GM18873 (cell line): ENCODE measurements around the gene RPL10.

Source experiments
- ATAC-seq: cut with Tn5 transposase; IDR thresholded peaks from one replicate; pipeline ENCODE4 v1.9.1; 2021; ENCODE audit warnings: mild to moderate bottlenecking, moderate library complexity, moderate number of reproducible peaks; ENCODE audit not compliant: unreplicated experiment, low FRiP score

Gene RPL10

DNA sequence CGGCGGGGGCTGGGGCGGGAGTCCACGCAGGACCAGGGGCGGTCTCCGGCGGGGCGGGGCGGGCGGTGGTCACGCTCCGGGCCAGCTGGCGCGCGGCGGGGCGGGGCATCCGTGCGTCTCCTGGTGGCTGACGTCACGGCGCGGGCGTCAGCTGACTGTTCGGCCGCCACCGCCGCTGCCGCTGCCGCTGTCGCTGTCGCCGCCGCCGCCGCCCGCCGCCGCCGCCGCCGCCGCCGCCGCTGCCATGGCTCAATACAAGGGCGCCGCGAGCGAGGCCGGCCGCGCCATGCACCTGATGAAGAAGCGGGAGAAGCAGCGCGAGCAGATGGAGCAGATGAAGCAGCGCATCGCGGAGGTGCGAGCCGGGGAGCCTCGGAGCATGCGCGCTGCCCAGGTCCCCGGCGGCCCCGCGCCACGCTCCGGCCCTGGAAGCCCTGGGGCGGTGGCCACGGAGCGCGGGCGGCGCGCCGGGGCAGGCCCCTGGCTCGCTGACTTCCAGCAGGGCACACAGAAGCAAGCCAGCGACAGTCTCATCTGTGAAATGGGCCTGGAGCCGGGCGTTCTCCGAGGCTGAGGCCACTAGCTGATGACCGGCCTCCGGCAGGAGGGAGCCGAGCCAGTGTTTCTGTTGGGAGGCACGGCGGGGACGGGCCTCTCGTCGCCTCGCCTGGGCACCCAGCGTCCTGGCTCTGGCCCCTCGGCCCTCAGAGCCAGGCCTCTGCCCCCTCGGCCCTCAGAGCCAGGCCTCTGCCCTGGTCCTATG lies 46.0 kb downstream of the RPL10 start, which contains the start of gene FAM50A:
FAM50A (plus strand) TSS at position 150 of the 763 bp plus-strand sequence; CDS start at position 245, 95 bp downstream.
- no peak for ATAC-seq

DNA sequence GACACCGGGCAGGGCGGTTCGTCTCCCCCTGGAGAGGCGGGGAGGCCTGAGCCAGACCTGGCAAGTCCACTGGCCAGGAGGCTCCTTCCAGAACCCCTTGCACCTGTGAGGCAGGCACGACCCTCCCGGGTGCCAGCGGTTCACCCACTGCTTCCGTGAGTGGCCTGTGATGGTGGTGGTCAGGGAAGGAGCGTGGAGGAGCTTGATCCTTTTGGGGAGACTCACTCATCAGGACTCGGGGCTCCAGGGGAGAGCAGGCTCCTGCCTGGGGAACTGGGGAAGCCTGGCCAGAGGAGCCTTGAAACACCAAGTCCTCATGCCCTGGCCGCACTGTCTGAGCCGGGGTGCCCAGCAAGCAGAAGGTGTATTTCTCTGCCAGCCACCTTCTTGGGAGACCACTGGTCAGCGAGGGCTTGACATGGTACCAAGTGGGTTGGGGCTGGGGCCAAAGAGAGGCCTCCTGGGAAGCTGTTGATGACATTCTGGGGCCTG lies 46.6 kb downstream of the RPL10 start:
- ATAC-seq, result no peak

GRCh38 chrX:154445776-154446175 lies 47.6 kb downstream of the RPL10 start:
- ATAC-seq, result no peak

- no peak for ATAC-seq
Measured at GRCh38 chrX:154446430-154446829, 48.3 kb downstream of the RPL10 start.

DNA sequence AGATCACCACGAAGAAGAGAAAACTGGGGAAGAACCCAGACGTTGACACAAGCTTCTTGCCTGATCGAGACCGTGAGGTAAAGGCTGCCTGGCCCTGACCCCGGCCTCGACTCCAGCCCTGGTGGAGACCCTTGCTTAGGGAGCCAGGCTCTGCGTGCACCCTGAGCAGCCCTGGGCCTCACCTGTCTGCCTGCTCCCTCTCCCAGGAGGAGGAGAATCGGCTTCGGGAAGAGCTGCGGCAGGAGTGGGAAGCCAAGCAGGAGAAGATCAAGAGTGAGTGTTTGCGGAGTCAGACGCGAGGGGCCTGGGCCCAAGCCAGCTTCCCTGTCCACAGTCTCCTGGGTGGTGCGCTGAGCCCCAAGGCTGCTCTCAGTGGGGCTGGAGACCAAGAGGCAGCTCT lies 50.3 kb downstream of the RPL10 start:
- ATAC-seq, result no peak

DNA sequence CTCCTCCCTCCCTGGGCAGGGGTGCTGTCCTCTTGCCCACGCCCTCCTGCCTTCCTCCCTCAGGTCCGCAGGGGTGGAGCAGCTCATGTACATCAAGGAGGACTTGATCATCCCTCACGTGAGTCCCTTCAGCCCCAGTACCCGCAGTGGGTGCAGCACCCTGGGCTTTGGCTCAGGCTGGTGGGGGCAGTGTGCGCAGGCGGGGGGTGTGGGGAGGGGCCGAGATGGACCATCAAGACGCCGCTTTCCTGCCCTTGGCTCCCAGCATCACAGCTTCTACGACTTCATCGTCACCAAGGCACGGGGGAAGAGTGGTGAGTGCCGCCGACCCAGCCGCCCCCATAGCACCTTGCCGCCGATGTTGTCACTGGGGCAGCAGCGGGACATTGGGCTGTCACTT lies 51.4 kb downstream of the RPL10 start:
- ATAC-seq, result no peak

DNA sequence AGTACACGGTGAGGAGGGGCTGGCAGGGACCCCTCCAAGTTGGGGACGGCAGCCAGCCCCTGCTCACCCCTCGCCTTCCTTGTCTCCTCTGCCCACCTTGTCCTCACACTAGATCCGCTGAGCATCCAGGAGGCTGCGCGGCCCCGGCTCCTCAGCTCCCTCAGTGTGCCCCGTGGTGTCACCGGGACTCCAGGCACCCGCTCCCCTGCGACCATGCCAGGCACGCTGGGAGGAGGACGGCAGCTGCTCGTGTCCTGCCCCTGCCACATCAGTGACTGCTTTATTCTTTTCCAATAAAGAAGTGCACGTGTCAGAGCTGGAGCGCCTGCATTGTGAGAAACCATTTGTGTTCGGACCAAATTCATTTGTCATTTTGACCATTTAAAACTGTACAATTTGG lies 52.1 kb downstream of the RPL10 start:
- no peak for ATAC-seq
